Activated T-cell treated with anti-CD3 and anti-CD28 coated beads, Interleukin-2, amount 50 U/mL, for 48 hours (primary cell): Measurements from ENCODE around the gene SH2D1B.

Experiments used
- DNase-seq, 2 experiments: peaks; one replicate each; pipeline ENCODE4 v3.0.0-alpha.2; 2020

The SH2D1B gene

DNA sequence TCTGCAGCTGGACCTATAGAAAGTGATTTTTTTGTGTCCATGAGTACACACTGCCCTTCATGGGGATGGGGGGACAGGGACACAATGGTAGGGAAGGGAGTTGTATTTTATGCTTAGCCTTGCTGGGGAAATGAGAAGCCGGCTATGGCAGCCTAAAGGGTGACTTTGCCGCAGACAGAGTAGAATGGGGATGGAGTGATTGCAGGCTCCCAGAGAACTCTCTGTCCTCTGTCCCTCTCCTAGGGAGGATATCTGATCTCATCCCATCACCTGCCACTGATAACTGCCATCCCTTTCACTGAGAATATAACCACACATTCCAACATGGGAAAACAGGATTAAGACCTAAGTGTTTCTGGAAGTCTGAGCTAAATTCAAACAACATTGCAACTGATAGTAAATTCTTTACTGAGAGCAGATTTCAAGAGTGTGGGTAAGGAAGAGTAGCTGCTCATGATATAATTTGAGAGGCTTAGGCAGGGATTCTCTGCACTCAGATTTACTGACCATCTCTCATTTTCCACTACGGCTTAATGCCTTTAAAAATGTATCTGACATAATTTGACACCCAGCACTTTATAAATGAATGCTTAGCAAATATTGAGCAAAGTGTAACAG is 13.9 kb downstream of the SH2D1B start:
- no peak for DNase-seq

DNA sequence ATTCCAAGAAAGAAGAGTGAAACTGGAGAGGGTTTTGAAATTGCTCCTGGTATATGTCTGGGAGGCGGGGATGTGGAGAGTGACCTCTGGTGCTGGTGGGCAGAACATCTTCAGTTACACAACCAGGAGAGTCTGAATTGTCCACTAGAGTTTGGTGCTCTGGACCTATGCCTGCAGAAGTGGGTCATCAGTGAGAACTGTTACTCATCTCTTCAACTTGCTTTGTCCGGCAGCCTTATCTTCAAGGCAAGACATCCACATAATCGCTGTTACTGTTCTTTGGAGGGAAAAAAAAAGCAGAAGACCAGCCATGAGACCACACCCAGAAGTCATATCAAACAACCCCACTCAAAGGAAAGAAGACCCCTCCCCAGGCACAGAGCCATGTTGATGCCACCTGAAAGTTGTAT is 14.9 kb downstream of the SH2D1B start:
- DNase-seq = no peak

DNA sequence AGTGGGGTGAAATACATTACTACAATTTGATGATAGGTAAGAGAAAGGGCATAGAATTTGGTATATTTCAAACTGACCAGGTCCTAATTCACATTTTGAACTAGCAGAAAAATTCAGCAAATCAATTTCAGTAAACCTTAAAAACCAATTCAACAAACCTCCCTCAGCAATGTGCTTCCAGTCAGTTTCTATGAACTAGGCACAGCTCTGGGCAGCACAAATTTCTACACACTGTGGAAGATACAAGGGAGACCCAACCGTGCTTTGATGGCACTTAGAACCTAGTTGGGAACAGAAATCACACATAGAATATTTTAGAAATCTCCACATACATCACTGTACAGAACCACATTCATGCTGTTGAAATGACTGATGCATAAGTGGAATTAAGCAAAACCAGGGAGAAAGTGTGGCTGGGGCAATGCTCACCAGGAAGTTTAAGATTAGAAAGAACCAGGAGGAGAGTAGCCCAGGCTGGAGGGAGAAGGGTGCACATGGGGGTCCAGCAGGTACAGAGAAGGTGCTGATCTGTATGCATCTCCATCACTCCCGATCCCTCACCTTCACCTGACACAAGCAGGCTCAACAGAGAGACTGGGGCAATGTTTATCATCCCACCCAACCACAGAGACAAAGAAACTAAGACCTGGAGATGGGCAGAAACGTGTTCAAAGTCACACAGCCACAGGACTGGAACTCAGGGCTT is 15.6 kb downstream of the SH2D1B start:
- no peak for DNase-seq

DNA sequence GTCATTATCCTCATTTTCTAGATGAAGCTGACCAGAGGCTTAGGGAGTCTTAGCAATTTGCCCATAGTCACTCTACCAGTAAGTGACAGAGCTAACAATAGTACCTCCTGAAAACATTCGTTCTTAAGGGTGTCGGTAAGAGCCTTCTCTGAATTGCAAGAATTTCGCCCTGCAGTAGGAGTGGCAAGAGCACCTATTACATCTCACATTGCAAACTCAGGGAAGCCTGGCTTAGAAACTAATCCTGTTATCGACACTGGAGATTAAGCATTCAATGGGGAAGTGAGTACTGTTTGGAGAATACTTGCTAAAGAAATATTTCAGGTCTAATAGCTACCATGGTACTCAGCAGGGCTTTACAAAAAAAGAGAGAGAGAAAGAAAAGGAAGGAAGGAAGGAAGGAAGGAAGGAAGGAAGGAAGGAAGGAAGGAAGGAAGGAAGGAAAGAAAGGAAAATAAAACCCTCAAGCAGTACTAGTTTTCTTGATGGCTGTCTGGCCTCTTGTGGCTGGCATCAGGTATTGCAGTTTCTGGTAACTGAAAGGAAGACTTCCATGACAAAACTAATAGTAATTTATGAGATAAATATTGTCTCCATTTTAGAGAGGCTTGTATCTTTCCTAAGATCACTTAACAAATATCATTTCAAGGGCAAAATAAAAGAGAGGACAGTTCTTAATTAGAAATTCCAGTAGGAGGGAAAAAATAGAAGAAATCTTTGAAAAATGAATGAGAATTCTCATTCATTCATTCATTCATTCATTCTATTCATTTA is 20.0 kb downstream of the SH2D1B start:
- no peak for DNase-seq

DNA sequence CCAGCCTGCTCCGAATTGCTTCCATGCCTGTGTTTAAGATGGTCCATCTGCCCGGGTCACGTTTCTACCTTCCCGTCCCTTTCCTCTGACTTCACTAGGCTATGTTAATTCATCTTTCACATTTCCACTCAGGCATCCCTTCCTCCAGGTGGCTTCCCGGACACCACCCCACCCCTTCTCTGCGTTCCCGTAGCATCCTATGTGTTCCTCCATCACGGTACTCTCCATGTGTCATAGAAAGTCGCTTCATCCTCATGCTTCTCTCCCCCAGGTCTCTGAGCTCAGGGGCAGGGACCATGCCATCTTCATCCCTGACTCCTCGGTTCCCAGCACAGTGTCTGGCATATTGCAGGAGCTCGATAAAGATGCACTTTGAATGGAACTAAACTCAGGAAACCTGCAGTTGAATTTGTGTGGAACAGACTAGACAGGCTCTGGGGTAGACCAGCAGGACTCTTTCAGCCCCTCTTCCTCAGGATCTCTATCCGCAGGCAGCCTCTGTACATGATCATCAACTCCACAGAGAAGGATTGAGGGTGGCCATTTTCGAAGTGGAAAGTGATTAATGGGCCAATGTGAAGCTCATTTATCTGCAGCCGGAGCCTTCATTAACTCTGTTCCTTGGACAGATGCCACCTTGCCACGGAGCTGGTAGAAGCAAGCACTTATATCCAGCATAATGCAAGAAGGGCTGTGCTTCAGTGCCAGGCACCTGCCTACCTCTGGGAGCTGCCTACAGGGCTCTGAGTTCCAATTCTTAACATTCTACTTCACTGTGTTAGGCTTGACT is 21.3 kb downstream of the SH2D1B start:
- no peak for DNase-seq

DNA sequence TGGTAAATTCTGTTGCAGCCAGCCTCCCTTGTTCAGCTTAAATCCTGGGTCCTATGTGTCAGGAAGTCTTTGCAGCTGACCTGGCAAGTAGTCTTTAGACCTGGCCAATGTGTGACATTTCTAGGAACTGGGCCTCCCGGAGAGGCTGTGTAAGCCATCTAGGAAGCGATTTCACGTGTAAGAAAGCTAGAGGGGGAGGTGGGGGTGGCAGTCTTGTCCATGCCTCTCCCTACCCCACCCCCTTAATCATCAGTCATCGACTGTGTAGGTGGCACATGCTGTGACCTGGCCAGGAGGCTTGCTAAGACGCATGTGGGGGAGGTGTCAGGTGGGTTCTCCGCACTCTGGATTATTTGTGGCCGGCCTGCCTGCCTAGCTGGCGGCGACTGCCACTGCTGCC is 22.0 kb downstream of the SH2D1B start:
- DNase-seq = no peak

DNA sequence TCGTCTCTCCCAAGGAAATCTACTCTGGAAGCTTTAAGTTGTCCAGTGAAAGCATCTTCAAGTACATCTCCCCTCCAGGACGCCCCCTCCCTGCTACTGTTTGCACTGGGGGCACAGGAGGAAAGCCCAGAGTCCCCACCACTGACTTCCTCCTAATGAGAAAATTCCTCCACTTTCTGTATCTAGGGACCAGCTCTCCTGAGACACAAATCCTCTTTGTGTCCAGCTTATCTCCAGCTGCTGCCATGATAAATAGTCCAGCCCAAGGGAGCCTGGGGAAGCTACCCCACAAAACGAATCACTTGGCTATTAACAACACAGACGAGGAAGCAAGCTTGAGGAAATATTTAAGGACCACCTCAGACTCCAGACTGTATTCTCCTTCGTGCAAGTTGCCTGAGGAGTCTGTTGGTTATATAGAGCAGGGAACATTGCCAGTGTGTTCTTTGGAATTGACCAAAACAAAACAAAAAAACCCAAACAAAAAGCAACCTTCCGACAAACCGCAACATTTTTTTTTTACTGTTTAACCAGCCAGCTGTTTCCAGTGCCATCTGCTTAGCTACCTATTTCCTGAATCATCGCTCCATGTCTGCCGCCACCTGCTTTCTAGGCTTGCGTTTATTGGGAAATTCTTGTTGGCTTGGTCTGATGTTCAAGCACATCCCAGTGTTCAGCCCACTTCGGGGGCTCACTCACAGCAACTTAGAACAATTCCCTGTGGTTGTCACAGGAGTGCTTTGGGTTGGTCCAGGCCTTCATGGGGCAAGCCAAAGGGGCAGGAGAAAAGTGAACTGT is 22.7 kb downstream of the SH2D1B start:
- DNase-seq = no peak

DNA sequence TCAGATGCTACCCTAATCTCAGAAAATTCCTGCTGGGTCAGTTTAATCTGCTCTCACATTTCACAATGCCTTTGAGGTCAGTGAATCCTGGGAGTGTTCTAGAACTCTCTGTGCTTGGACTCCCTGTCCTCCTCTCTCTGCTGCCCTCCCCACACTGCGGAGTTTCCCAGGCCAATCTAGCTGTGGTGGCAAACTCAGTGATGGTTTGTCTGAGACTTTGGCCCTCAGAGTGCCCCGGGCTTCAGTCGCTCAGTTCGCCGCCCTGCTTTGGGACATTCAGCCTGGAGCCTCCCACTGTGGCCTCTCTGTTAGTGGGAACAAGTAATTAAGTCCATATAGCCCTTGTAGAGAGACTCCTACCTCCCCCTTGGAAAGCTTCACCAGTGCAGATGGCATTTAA is 23.3 kb downstream of the SH2D1B start:
- no peak for DNase-seq

DNA sequence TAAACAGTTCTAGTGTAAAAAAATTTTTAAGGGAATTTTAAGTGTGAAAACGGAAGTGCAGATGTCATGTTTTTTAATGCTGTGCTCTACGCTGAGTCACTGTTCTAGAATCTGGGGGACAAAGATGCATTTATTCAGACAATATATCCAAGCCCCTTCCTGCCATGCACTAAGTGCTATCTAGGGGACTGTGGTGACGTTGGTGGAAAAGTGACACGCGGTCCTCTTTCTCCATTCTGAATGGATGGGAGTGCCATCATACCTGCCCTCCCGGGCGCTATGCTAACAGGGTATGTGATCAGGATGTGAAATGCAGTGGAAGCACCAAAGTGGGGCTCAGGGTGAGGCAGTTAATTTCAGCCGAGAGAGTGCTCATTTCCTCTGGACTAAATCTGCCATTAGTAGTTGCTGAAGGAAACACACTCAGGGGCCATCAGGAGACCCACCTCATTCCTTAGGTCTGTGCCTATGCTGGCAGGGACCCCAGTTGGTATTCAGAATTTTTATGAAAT is 23.8 kb downstream of the SH2D1B start:
- no peak for DNase-seq

DNA sequence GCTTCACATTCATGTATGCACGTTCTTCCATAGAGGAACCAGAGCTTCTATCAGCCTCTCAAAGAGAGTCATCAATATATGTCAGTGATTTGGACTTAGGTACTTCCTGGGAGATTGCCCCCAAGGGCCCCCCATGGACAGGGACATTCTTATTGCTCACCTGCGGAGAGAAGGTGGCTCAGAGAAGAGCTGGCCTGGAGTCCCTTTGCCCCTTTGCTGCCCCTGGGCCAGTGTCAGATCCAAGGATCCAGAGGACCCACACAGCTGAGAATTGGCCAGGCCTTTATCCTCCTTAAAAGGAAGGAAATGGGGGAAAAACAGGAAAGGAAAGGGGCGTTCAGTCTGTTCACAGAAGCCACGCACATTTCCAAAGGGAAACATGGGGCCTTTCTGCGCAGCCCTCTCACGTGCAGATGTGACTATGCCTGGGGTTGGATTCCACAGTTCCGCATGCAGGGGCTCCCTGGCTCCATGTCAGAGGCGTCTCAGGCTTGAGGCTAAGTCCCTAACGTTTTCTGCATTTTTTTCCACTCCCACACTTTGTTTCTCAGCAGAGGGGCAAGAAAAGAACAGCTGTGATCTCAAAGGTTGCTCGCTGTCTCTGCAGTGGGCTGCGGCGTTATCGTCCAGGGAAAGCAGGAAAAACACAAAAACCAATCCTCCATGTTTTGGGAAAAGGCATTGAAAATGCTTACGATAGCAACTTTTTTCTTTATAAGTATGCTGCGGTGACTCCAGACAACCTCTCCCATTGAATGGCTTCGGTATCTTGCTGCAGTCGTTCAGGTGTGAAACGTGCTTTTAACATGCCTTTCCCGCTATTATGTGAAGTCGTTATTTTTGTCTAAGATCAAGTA is 24.5 kb downstream of the SH2D1B start:
- no peak for DNase-seq

DNA sequence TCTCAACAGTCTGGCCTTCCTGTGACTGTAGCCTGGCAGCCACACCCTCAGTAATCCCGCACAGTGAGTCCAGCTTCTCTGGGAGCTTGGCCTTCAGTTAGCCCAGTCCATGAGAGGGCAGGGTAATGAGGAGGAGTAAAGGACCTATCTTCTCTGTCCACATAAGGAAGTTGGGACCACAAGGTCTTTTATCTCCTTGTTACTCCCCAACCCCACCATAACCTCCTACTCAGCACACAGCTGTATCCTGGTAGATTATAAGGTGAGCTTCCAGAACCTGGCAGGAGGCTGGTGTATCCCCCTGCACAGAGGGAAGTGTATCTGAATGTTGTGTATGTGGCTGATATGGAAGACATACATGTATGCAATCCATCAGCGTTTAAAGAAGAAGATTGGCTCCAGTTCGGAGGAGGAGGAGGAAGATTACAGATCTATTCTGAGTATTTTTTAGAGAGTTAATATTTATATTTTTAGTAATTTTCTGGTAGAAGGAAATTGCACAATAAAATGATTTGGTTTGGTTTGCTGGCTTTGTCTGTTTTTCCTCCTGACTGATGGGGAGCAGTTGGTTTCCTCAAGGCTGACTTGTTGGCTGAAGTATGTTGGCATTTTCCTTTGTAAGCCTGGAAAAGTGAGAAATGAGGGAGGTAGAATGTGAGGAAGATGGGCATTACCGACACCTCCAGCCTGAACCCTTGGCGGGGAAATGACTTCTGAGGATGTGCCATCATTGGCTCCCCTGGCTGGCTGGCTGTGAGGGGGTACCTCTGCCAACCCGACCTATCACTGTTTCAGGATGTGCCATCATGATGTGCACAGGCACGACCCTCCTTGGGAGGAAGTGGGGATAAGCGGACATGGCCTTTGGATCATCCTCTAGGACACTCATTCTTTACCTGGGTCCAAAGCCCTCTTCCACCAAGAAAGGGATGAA is 25.4 kb downstream of the SH2D1B start:
- DNase-seq = no peak

DNA sequence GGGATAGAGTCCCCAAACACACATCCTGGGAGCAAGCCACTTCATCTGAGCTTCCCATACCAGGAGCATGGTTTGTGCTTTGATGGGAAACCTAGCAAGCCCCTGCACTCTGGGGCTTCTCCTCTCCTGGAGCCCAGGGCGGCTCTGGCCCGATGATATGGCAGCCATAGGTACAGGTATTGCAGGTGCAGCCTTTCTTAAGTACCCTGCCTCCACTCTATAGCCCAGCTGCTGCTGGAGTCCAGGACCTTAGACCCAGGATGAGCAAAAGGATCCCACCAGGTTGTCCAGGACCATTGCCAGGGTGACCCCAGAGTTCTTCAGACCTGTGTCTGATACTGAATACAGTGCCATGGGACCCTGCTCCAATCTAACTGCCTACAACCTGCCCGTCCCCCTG is 26.2 kb downstream of the SH2D1B start:
- no peak for DNase-seq

DNA sequence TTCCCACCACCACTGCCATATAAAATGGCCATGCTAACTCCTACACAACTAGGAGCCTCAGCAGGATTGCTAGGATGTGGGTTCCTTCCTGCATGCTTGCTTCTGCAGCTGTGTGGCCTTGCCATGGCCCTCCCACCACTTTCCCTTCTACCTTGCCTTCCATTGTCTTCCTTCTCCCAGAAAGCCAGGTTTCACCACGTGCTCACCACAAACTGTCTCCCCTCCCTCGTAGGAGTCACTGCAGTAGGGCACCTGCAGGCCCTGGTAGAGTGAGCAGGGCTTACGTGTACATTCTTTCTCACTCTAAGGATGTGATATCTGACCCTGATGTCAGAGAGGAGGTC is 26.7 kb downstream of the SH2D1B start:
- no peak for DNase-seq

DNA sequence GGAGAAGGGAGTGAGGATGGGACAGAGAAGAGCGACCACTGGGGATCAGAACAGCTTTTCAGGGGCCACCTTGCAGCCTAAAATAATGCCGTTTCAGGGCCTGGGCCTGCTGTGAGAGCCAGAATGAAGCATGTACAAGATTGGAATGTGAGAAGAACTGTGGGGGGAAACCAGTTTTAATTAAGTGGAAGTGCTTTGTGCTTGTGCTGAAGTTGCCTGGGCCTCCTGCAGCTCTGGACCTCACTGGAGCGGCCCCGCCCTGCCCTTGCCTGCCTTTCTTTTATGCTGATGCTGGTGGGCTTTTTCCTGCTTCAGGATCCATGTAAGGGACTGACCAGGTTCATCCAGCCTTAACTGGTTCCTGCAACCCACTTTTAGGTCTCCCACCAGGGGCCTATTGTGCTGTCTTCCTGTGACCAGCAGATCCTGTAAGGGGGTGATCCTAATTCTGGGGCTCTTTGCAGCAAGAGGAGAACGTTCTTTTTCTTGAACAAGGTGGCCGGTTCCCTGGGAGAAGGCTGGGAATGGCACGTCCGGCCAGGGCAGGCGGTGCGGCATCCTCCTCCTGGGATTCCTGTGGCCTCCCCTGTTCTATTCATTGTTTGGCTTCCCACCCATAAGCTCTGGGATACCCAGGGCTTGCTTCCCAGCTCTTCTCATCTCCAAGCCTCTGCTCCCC is 27.2 kb downstream of the SH2D1B start:
- DNase-seq = no peak

DNA sequence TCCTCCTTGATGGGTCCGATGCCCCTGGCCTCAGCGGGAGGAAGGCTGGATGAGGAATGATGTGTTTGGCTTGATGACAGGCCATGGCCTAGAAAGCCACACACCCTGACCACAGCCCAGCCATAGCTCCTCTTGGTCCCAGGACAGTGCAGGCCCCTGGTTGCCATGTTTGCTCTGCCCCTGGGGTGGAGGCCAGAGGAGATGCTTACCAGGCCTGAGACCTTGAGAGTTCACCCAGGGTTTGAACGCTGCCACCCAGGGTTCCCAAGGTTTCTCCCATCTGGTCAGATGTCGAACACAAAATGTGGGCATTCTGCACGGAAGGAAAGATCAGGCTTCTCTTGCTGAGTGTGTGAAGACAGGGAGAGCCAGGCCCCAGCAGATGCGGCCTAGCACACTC is 27.8 kb downstream of the SH2D1B start:
- no peak for DNase-seq

DNA sequence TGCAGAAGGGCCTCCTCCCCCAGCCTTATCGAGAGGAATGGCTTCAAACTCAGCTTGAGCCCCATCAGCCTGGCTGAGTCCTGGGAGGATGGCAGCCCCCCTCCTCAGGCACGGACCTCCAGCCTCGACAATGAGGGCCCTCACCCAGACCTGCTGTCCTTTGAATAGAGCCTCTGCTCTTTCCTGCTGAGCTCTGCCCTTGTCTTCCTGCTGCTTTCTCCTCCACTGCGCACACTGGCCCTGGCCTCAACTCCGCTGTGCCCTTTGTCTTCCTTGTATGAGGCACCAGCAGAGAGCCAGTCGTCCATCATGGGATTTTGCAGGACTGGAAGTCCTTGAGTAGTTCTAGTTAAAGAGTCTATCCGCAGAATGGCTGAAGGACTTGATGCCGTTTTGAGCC is 28.4 kb downstream of the SH2D1B start:
- DNase-seq = no peak

DNA sequence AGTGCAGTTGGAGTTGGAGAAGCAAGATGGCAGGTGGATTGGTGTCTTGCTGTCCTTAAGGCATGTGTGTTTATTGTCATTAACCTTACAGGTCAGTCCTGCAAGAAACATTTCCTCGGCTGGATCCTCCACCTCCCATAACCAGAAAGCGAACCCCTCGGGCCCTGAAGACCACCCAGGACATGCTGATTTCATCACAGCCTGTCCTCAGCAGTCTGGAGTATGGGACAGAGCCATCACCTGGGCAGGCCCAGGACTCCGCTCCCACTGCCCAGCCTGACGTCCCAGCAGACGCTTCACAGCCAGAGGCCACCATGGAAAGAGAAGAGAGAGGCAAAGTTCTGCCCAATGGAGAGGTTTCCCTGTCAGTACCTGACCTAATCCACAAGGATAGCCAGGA is 28.8 kb downstream of the SH2D1B start:
- DNase-seq = no peak

DNA sequence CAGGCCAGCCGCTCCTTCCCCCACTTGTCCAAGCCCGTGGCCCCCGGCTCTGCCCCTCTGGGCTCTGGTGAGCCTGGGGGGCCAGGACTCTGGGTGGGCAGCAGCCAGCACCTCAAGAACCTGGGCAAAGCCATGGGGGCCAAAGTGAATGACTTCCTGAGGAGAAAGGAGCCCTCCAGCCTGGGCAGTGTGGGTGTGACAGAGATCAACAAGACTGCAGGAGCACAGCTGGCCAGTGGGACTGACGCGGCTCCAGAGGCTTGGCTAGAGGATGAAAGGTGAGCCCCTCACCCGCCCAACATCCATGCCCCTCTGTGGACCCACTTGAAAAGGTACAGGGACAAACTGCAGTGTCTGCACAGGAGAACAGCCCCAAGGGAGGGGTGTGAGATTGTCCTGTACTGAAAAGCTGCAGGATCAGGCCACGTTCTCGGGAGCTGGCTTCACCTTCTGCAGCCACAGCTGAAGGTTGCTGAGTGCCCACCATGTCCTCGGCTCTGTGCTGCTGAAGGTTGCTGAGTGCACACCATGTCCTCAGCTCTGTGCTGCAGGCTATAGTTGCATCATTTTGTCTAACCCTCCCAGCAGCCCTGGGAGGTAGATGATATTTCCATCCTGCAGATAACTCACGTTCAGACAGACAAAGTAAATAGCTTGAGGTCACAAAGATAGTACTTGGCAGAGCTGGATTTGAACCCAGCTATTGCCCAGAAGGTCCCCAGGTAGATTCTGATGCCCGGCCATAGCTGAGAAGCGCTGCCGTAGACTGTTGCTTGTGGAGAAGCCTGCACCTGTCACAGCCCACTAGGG is 29.8 kb downstream of the SH2D1B start:
- DNase-seq = no peak

DNA sequence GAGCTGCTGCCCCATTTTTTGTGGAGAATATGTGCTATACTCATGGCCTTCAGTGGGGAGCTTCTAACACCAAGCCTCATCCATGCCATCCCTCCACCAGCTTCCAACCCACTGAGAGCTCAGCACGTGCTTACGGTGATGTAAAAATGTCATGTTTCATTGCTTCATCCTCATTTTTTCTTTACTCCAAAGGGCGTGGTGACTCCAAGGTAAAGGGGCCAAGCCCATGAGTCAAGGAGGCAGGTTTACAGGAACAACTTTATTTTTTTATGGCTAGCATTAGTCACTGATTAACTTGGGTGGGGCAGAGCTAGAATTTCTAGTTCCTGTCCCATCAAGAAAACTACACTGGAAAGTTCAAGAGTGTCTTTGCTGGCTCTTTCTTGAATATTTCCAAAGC is 30.6 kb downstream of the SH2D1B start, which contains the start of gene C1orf226:
C1orf226 (plus strand) TSS at position 346 of the 400 bp plus-strand sequence. CDS start 174 bp downstream, outside the sequence.
- DNase-seq = no peak
